ENCODE measurements around the gene PDLIM5.
A peak's percentile ranks its signal among the peaks of the same experiment; 100 is the strongest.

Gene PDLIM5

GRCh38 chr4:94534401-94535312, 82.9 kb downstream of the PDLIM5 start:
- Histone ChIP-seq H4K8ac (ENCODE audit: low read length) (no peak overlapping the region), H3K4me3 (ENCODE audit: insufficient read depth in 1 of 2, low read depth in 1 of 2, low read length in 2 of 2) (no peak overlapping the region), H3K4me1 (ENCODE audit: control insufficient read depth, insufficient read depth, low read depth, low read length) (peaks cover 2% of the 10 kb centered on the region), H2BK12ac (ENCODE audit: low read length in 2 of 2) (peak overlapping the region in 1 of 2 experiments; percentile 54), H3K27ac (ENCODE audit: low read length, poor library complexity, severe bottlenecking) (no peak overlapping the region), H3K23ac (ENCODE audit: low read length in 2 of 2) (no peak overlapping the region), H2AFZ (ENCODE audit: low read depth, low read length) (no peak overlapping the region), H3K14ac (ENCODE audit: low read length in 2 of 2) (peak overlapping the region in 1 of 2 experiments; percentile 55), H2BK15ac (ENCODE audit: low read depth, poor library complexity, severe bottlenecking) (no peak overlapping the region), H3K9ac (ENCODE audit: low read length) (no peak overlapping the region), H3K9me3 (ENCODE audit: control insufficient read depth, low read length) (no peaks in the 10 kb centered on the region), H3K79me1 (replicated peaks; ENCODE audit: low read length, poor library complexity, severe bottlenecking) (peaks cover 16% of the 10 kb centered on the region), H3K18ac (ENCODE audit: low read depth in 1 of 2, low read length in 2 of 2) (peak overlapping the region in 1 of 2 experiments; percentile 18), H3K27me3 (ENCODE audit: control insufficient read depth in 1 of 2, insufficient read depth in 1 of 2, low read length in 2 of 2) (no peaks in the 10 kb centered on the region), H3K4ac (ENCODE audit: low read depth in 1 of 2, low read length in 2 of 2) (peak overlapping the region in 1 of 2 experiments; percentile 47), H3K4me2 (ENCODE audit: low read length, poor library complexity, severe bottlenecking) (no peak overlapping the region), H2AK5ac (ENCODE audit: low read length, severe bottlenecking) (no peak overlapping the region), H2BK120ac (ENCODE audit: low read depth, low read length) (no peak overlapping the region), H3K36me3 (ENCODE audit: control insufficient read depth in 1 of 2, insufficient read depth in 2 of 2, low read depth in 1 of 2, low read length in 2 of 2) (no peaks in the 10 kb centered on the region), H4K91ac (ENCODE audit: low read length) (no peak overlapping the region), H2BK5ac (ENCODE audit: low read depth, low read length, poor library complexity, severe bottlenecking) (no peak overlapping the region)
- 52% methylated on average over 5 of the region's 5 CpGs for WGBS
- peak; percentile 46 for DNase-seq

DNA sequence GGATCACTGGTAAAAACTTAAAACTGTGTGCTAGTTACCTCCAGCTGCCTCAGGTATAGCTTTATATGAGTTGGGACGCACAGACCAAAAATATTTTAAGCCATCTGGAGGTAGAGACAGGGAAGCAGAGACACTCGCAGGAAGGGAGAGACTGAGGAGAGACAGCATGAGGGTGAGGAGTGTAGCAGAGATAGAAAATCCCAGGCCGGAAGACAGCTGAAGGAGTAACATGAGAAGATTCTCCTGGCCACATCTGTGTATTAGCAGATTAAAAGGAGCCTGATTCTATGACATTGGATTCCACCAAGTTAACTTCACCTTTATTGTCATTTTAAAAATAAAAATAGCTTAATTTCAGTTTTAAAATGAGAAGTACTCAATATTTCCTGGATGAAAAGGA, 84.3 kb downstream of the PDLIM5 start:
- peak overlapping the region in 1 of 2 experiments; percentile 51 for H3K4ac ChIP-seq (ENCODE audit: low read depth in 1 of 2, low read length in 2 of 2)
- H3K14ac ChIP-seq (ENCODE audit: low read length in 2 of 2), result no peak overlapping the region
- no peak overlapping the region for H2AFZ ChIP-seq (ENCODE audit: low read depth, low read length)
- H2BK5ac ChIP-seq (ENCODE audit: low read depth, low read length, poor library complexity, severe bottlenecking), result no peak overlapping the region
- no peak overlapping the region for H2BK12ac ChIP-seq (ENCODE audit: low read length in 2 of 2)
- H3K18ac ChIP-seq (ENCODE audit: low read depth in 1 of 2, low read length in 2 of 2), result peak overlapping the region in 1 of 2 experiments; percentile 24
- H3K9ac ChIP-seq (ENCODE audit: low read length), result no peak overlapping the region
- H2BK15ac ChIP-seq (ENCODE audit: low read depth, poor library complexity, severe bottlenecking), result no peak overlapping the region
- peaks cover 2% of the 10 kb centered on the region for H3K4me1 ChIP-seq (ENCODE audit: control insufficient read depth, insufficient read depth, low read depth, low read length)
- DNase-seq, result no peak
- H3K79me1 ChIP-seq (replicated peaks; ENCODE audit: low read length, poor library complexity, severe bottlenecking), result peaks cover 20% of the 10 kb centered on the region
- H3K23ac ChIP-seq (ENCODE audit: low read length in 2 of 2), result no peak overlapping the region
- no peak overlapping the region for H2BK120ac ChIP-seq (ENCODE audit: low read depth, low read length)
- peaks cover 0 to 4% of the 10 kb centered on the region in 2 experiments for H3K36me3 ChIP-seq (ENCODE audit: control insufficient read depth in 1 of 2, insufficient read depth in 2 of 2, low read depth in 1 of 2, low read length in 2 of 2)
- H3K4me2 ChIP-seq (ENCODE audit: low read length, poor library complexity, severe bottlenecking), result no peak overlapping the region
- H3K9me3 ChIP-seq (ENCODE audit: control insufficient read depth, low read length), result no peaks in the 10 kb centered on the region
- H4K91ac ChIP-seq (ENCODE audit: low read length), result no peak overlapping the region
- WGBS, result 67% methylated on average over 3 of the region's 3 CpGs
- H4K8ac ChIP-seq (ENCODE audit: low read length), result no peak overlapping the region
- H3K27ac ChIP-seq (ENCODE audit: low read length, poor library complexity, severe bottlenecking), result no peak overlapping the region
- peak overlapping the region; percentile 81 for H2AK5ac ChIP-seq (ENCODE audit: low read length, severe bottlenecking)
- no peak overlapping the region for H3K4me3 ChIP-seq (ENCODE audit: insufficient read depth in 1 of 2, low read depth in 1 of 2, low read length in 2 of 2)
- no peaks in the 10 kb centered on the region for H3K27me3 ChIP-seq (ENCODE audit: control insufficient read depth in 1 of 2, insufficient read depth in 1 of 2, low read length in 2 of 2)

GRCh38 chr4:94536649-94537469, 85.1 kb downstream of the PDLIM5 start:
- no peak overlapping the region for H3K27ac ChIP-seq (ENCODE audit: low read length, poor library complexity, severe bottlenecking)
- H2BK15ac ChIP-seq (ENCODE audit: low read depth, poor library complexity, severe bottlenecking), result no peak overlapping the region
- no peak for DNase-seq
- no peak overlapping the region for H3K9ac ChIP-seq (ENCODE audit: low read length)
- peaks cover 0 to 4% of the 10 kb centered on the region in 2 experiments for H3K36me3 ChIP-seq (ENCODE audit: control insufficient read depth in 1 of 2, insufficient read depth in 2 of 2, low read depth in 1 of 2, low read length in 2 of 2)
- H3K79me1 ChIP-seq (replicated peaks; ENCODE audit: low read length, poor library complexity, severe bottlenecking), result peaks cover 26% of the 10 kb centered on the region
- no peaks in the 10 kb centered on the region for H3K27me3 ChIP-seq (ENCODE audit: control insufficient read depth in 1 of 2, insufficient read depth in 1 of 2, low read length in 2 of 2)
- no peak overlapping the region for H2AK5ac ChIP-seq (ENCODE audit: low read length, severe bottlenecking)
- no peak overlapping the region for H3K4me3 ChIP-seq (ENCODE audit: insufficient read depth in 1 of 2, low read depth in 1 of 2, low read length in 2 of 2)
- H2BK120ac ChIP-seq (ENCODE audit: low read depth, low read length), result no peak overlapping the region
- no peak overlapping the region for H2BK12ac ChIP-seq (ENCODE audit: low read length in 2 of 2)
- H3K9me3 ChIP-seq (ENCODE audit: control insufficient read depth, low read length), result no peaks in the 10 kb centered on the region
- no peak overlapping the region for H3K4me2 ChIP-seq (ENCODE audit: low read length, poor library complexity, severe bottlenecking)
- H3K4ac ChIP-seq (ENCODE audit: low read depth in 1 of 2, low read length in 2 of 2), result no peak overlapping the region
- no CpG with 5 or more reads among the region's 3 CpGs for WGBS
- H4K91ac ChIP-seq (ENCODE audit: low read length), result no peak overlapping the region
- no peak overlapping the region for H3K14ac ChIP-seq (ENCODE audit: low read length in 2 of 2)
- H3K4me1 ChIP-seq (ENCODE audit: control insufficient read depth, insufficient read depth, low read depth, low read length), result peaks cover 2% of the 10 kb centered on the region
- H3K18ac ChIP-seq (ENCODE audit: low read depth in 1 of 2, low read length in 2 of 2), result no peak overlapping the region
- H3K23ac ChIP-seq (ENCODE audit: low read length in 2 of 2), result no peak overlapping the region
- H2BK5ac ChIP-seq (ENCODE audit: low read depth, low read length, poor library complexity, severe bottlenecking), result no peak overlapping the region
- H2AFZ ChIP-seq (ENCODE audit: low read depth, low read length), result no peak overlapping the region
- no peak overlapping the region for H4K8ac ChIP-seq (ENCODE audit: low read length)

Data from mesenchymal stem cell (in vitro differentiated cells and primary cell).